NCI-H2171 treated with DMSO at 0.1 percent for 48 hours (cell line): ENCODE results near the gene KIAA0319L.

Experiments used
- DNase-seq: peaks from one replicate; lab custom pipeline; 2025; lab: John Stamatoyannopoulos, UW

KIAA0319L gene

DNA sequence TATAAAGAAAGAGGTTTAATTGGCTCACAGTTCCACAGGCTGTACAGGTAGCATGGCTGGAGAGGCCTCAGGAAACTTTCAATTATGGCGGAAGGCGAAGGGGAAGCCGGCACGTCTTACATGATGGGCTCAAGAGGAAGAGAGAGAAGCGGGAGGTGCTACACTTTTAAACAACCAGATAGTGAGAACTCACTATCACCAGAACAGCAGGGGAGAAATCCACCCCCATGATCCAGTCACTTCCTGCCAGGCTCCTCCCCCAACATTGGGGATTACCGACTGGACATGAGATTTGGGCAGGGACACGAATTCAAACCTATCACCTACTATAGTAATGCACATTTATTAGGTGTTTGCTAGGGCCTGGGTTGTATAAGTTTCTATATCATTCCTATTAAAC, 170.9 kb downstream of the KIAA0319L start:
- no peak for DNase-seq
